ENCODE results near the gene RPA1. TPM values are rescaled to one million over a fixed set of nuclear protein-coding genes. Genes with fewer than 3 reads are reported as not detected.

Gene RPA1
- total and polyA plus RNA-seq, 2 of the 8 experiments (the other 6 are each of a cell fraction or from before 2014, with no cell fraction given): 79.1 to 194 TPM

DNA sequence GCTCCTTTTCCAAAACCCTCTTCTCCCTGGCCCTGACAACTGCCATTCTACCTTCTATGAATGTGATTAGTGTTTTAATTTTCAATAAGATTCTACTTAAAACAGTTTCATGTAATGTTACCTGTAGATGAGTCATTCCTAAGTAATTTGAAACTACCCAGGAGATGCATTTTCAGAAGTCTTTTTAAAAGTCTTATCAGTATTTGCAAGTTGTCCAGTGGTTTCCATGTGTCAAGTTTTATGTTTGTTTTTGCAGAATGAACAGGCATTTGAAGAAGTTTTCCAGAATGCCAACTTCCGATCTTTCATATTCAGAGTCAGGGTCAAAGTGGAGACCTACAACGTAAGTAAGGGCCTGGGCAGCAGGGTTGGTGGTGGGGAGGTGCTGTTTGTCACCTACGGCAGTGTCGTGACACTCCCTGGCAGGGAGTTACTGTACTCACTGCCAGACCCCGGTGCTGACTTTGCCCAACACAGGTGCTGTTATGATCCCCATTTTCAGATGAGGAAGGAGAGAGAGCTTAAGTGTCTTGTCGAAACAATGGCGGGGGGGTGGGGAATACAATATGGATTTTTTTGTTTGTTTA lies 65.0 kb downstream of the RPA1 start:
- CTCF ChIA-PET (ENCODE audit: partially characterized antibody): interaction anchor here (0.6 to 1.9 kb wide), 3 partner anchors 13 to 148 kb away, joined by 3 to 6 read pairs (median 3); no protein-coding TSS in a partner anchor
- H3K23ac ChIP-seq (ENCODE audit: insufficient read length): no peak overlapping the region
- H3K23me2 ChIP-seq (ENCODE audit: low read depth, low read length): no peaks in the 10 kb centered on the region
- H2BK120ac ChIP-seq (replicated peaks; ENCODE audit: low read depth, low read length): no peak overlapping the region
- H3K79me2 ChIP-seq (ENCODE audit: control insufficient read depth in 1 of 2, insufficient read depth in 2 of 2, low read length in 2 of 2): no peaks in the 10 kb centered on the region
- no peak overlapping the region for H3K56ac ChIP-seq (replicated peaks; ENCODE audit: insufficient read length, low read depth, low read length)
- H2BK15ac ChIP-seq (ENCODE audit: low read length): no peak overlapping the region
- H4K91ac ChIP-seq (replicated peaks; ENCODE audit: insufficient read length, low read length): no peak overlapping the region
- H3K14ac ChIP-seq (ENCODE audit: insufficient read length): no peak overlapping the region
- no peak overlapping the region for H3K9ac ChIP-seq (replicated peaks in 1 of 4; ENCODE audit: extremely low read depth in 1 of 4, low read depth in 3 of 4, low read length in 3 of 4)
- H3K4me3 ChIP-seq (ENCODE audit: extremely low read depth in 1 of 4, insufficient read depth in 2 of 4, low read depth in 3 of 4, low read length in 4 of 4): no peak overlapping the region
- H4K5ac ChIP-seq (ENCODE audit: insufficient read length, low read depth, low read length): no peak overlapping the region
- no peak overlapping the region for H3K27ac ChIP-seq (ENCODE audit: low read depth, low read length)
- WGBS, 2 experiments (ENCODE audit: extremely low coverage in 1 of 2, insufficient coverage in 1 of 2, insufficient read length in 1 of 2, insufficient replicate concordance in 2 of 2, low coverage in 1 of 2, low lambda C conversion rate in 2 of 2, missing lambda C conversion rate in 1 of 2): 95% methylated on average over 7 of the region's 7 CpGs; no CpG with 5 or more reads in 1 of the 2 experiments
- peaks cover 12 to 70% (median 48%) of the 10 kb centered on the region in 4 experiments for H3K36me3 ChIP-seq (ENCODE audit: control insufficient read depth in 2 of 4, insufficient read depth in 4 of 4, low read length in 3 of 4)
- FAIRE-seq (no peak), DNase-seq (ENCODE audit: low read depth in 1 of 2, low spot score in 2 of 2) (no peak)
- no peaks in the 10 kb centered on the region for H3K79me1 ChIP-seq (ENCODE audit: low read depth, low read length)
- no peaks in the 10 kb centered on the region for H3K9me3 ChIP-seq (ENCODE audit: insufficient read depth in 2 of 2, low read depth in 1 of 2, low read length in 1 of 2)
- H3K4ac ChIP-seq (replicated peaks; ENCODE audit: insufficient read length, low read depth, low read length): no peak overlapping the region
- no peaks in the 10 kb centered on the region for H3K4me1 ChIP-seq (replicated peaks in 1 of 4; ENCODE audit: control insufficient read depth in 3 of 4, insufficient read depth in 4 of 4, low read length in 3 of 4)
- H2AFZ ChIP-seq (ENCODE audit: low read length): no peak overlapping the region
- no peak overlapping the region for H2BK5ac ChIP-seq (ENCODE audit: low read depth, low read length)
- no peak overlapping the region for H2BK20ac ChIP-seq (ENCODE audit: low read length)
- peaks cover 5 to 8% of the 10 kb centered on the region in 2 experiments for H4K20me1 ChIP-seq (replicated peaks in 1 of 2; ENCODE audit: control insufficient read depth in 1 of 2, insufficient read depth in 2 of 2, low read length in 2 of 2)
- no peak overlapping the region for H3K18ac ChIP-seq (ENCODE audit: extremely low read depth, low read length)
- no peak overlapping the region for H3K4me2 ChIP-seq (ENCODE audit: insufficient read depth in 1 of 2, low read depth in 2 of 2, low read length in 2 of 2)
- H2BK12ac ChIP-seq (ENCODE audit: low read depth, low read length): no peak overlapping the region
- no peak overlapping the region for H4K8ac ChIP-seq (ENCODE audit: extremely low read depth, insufficient read depth, low read length)
- H3K27me3 ChIP-seq (replicated peaks in 1 of 4; ENCODE audit: control insufficient read depth in 3 of 4, extremely low read depth in 1 of 4, insufficient read depth in 3 of 4, low read length in 3 of 4): no peaks in the 10 kb centered on the region
- H2AK5ac ChIP-seq (ENCODE audit: low read depth, low read length): no peak overlapping the region
- POLR2A ChIA-PET (ENCODE audit: partially characterized antibody): interaction anchor here (0.6 kb wide), 1 partner anchor 54 kb away, joined by 3 read pairs; no protein-coding TSS in a partner anchor
- no peak for TF ChIP-seq CBX5 (IDR thresholded peaks at IDR 0.05; ENCODE audit: low read depth, low read length)
- TF ChIP-seq SIN3A (conservative IDR thresholded peaks at IDR 0.05 in 1 of 2, IDR thresholded peaks at IDR 0.05 in 1 of 2; ENCODE audit: low read depth in 1 of 2, low read length in 2 of 2): no peak
- TF ChIP-seq SP1 (IDR thresholded peaks at IDR 0.05; ENCODE audit: low read depth, low read length): no peak
- no peak for TF ChIP-seq EGR1 (IDR thresholded peaks at IDR 0.05; ENCODE audit: borderline replicate concordance, low read depth, low read length)
- TF ChIP-seq SP2 (IDR thresholded peaks at IDR 0.05; ENCODE audit: low read length): no peak
- TF ChIP-seq BACH1 (IDR thresholded peaks at IDR 0.05; ENCODE audit: low read length): no peak
- TF ChIP-seq BCL11A (IDR thresholded peaks at IDR 0.05; ENCODE audit: low read depth in 2 of 2, low read length in 2 of 2): no peak
- TF ChIP-seq FOSL1 (IDR thresholded peaks at IDR 0.05; ENCODE audit: insufficient read depth, low read depth, low read length): no peak
- TF ChIP-seq ATF2 (IDR thresholded peaks at IDR 0.05; ENCODE audit: low read length): no peak
- no peak for TF ChIP-seq RXRA (IDR thresholded peaks at IDR 0.05; ENCODE audit: insufficient read depth, low read depth, low read length)
- TF ChIP-seq NANOG (IDR thresholded peaks at IDR 0.05; ENCODE audit: insufficient read depth, low read depth, low read length, poor library complexity, severe bottlenecking): no peak
- TF ChIP-seq SRF (IDR thresholded peaks at IDR 0.05; ENCODE audit: low read depth, low read length): no peak

Measured in H1 (cell line).